Measurements from ENCODE around the gene COL1A1. TPM values are rescaled to one million over a fixed set of nuclear protein-coding genes. Genes with fewer than 3 reads are reported as not detected.
A peak's percentile ranks its signal among the peaks of the same experiment; 100 is the strongest.

Gene COL1A1
- total and polyA plus RNA-seq, 3 donors from 2014 or later = 32.5 to 557 (median 35.1) TPM

DNA sequence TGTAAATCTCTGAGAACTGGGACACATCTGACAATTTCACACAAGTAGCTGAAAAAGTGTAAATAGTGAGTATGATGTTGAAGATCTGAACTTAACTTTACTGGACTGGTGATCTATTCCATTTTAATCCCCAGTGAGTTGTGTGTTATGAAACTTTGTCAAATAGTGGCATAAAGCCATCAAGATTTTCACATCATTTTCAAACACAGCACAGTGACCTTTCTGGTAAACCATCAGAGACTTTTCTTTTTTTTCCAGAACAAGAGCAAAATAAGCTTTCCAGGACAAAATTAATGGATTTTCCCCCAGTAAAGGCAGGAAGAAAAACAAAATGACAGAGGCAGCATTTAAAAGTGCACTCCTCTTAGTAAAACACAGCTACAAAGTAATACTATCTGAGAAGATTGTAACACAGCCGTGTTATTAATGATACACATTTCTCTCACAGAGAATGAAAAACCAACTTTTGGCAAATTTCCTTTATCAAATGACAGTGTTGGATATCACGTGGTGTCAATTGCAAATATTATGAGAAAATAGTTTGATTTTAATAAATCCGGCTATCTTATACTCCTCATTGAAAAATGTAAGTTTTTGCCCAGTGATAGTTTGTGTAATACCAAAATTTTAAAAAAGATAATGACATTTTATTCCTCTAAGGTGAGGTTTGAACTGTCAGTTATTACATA is 16.8 kb upstream of the COL1A1 start:
- Histone ChIP-seq H3K27me3 (no peaks in the 10 kb centered on the region), H3K4me1 (peaks cover 24% of the 10 kb centered on the region), H3K9me3 (no peaks in the 10 kb centered on the region), H3K27ac (peak overlapping the region; percentile 15 to 57), H3K36me3 (ENCODE audit: low read depth, missing control alignments) (no peaks in the 10 kb centered on the region), H3K4me3 (no peak overlapping the region)
- TF ChIP-seq, protein P1, sequence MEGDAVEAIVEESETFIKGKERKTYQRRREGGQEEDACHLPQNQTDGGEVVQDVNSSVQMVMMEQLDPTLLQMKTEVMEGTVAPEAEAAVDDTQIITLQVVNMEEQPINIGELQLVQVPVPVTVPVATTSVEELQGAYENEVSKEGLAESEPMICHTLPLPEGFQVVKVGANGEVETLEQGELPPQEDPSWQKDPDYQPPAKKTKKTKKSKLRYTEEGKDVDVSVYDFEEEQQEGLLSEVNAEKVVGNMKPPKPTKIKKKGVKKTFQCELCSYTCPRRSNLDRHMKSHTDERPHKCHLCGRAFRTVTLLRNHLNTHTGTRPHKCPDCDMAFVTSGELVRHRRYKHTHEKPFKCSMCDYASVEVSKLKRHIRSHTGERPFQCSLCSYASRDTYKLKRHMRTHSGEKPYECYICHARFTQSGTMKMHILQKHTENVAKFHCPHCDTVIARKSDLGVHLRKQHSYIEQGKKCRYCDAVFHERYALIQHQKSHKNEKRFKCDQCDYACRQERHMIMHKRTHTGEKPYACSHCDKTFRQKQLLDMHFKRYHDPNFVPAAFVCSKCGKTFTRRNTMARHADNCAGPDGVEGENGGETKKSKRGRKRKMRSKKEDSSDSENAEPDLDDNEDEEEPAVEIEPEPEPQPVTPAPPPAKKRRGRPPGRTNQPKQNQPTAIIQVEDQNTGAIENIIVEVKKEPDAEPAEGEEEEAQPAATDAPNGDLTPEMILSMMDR (IDR thresholded peaks at IDR 0.05) = no peak
- TF ChIP-seq POLR2A (IDR thresholded peaks at IDR 0.05) = no peak
- WGBS, 2 donors = 35 to 46% methylated on average over 3 of the region's 3 CpGs
- no peak for DNase-seq
- intact Hi-C loops (cut with DNase I; ENCODE audit: low total_unique reads) = no loop called here

DNA sequence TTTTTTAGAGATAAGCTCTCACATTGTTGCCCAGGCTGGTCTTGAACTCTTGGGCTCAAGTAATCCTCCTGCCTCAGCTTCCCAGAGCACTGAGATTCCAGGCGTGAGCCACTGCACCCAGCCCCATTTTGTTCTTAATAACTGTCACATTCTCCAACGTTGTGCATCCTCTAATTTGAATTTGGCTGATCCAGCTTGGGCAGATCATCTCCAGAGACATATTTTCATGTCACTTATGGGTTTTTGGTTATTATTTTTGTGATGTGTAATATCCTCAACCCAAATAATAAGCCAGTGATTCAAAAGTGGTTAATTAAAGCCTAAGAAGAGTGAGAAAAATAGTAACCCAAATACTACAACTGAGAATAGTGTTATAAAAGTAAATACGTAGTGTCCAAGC is 16.2 kb upstream of the COL1A1 start:
- intact Hi-C loops (cut with DNase I; ENCODE audit: low total_unique reads) = no loop called here

GRCh38 chr17:50214976-50215760 is 13.7 kb upstream of the COL1A1 start:
- H3K27me3 ChIP-seq = no peaks in the 10 kb centered on the region
- peak overlapping the region in 1 of 2 donors; percentile 74 for H3K27ac ChIP-seq
- no peaks in the 10 kb centered on the region for H3K9me3 ChIP-seq
- no peak overlapping the region for H3K4me3 ChIP-seq
- 41 to 48% methylated on average over 8 of the region's 8 CpGs for WGBS, 2 donors
- TF ChIP-seq POLR2A (IDR thresholded peaks at IDR 0.05) = no peak
- TF ChIP-seq, protein P1 (IDR thresholded peaks at IDR 0.05) = no peak
- DNase-seq = no peak
- H3K36me3 ChIP-seq (ENCODE audit: low read depth, missing control alignments) = no peaks in the 10 kb centered on the region
- intact Hi-C loops (cut with DNase I; ENCODE audit: low total_unique reads) = no loop called here
- H3K4me1 ChIP-seq = peaks cover 40% of the 10 kb centered on the region

More for the DNA sequence above, 16.2 kb upstream of the COL1A1 start:
- H3K4me3 ChIP-seq = no peak overlapping the region
- peak overlapping the region; percentile 15 to 29 for H3K27ac ChIP-seq
- peaks cover 24% of the 10 kb centered on the region for H3K4me1 ChIP-seq
- 48 to 50% methylated on average over 3 of the region's 3 CpGs for WGBS, 2 donors
- no peaks in the 10 kb centered on the region for H3K36me3 ChIP-seq (ENCODE audit: low read depth, missing control alignments)
- DNase-seq = no peak
- TF ChIP-seq POLR2A (IDR thresholded peaks at IDR 0.05) = no peak
- TF ChIP-seq, protein P1 (IDR thresholded peaks at IDR 0.05) = no peak
- no peaks in the 10 kb centered on the region for H3K9me3 ChIP-seq
- no peaks in the 10 kb centered on the region for H3K27me3 ChIP-seq

DNA sequence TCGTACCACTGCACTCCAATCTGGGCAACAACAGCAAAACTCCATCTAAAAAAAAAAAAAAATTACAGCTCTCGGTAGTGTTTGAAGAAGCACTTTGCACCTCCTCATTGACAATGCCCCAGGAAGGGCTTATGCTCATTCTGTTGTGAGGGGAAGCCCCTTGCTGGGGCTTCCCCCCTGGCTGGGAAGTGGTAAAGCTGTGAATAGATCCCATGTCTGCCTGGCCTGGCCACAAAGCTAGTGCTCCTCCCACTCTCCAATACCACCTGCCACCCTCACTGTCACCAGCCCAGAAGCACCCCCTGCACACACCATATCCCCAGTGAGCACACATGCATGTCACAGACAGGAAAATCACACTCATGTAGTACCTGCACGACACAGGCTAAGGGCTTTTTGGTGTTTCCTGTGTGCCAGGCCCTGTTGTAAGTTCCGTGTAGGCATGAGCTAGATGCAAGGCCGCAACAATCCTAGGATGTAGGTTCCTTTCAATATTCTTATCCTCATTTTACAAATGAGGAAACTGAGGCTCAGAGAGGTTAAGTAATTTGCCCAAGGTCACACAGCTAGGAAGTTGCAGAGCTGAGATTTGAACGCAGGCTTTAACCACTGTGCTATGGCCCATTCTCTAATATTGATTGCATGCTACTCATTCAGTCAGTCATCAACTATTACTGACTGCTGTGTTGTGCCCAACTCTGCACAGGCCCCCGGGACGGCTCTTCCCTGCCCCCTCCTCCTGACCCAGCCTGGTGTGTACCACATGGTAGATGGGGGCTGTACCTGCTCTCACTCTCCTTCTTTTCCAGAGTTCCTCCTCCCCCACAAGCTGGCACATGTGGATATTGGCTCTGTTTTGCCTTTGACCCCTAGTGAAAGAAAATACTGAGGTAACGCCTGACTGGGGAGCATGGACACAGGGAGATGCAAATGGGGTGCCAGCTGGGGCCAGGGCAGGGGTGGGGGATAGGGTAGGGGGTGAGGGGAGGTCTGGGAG is 11.9 kb upstream of the COL1A1 start:
- Histone ChIP-seq H3K9me3 (no peaks in the 10 kb centered on the region), H3K4me3 (no peak overlapping the region), H3K27me3 (no peaks in the 10 kb centered on the region), H3K36me3 (ENCODE audit: low read depth, missing control alignments) (no peaks in the 10 kb centered on the region), H3K4me1 (peaks cover 31% of the 10 kb centered on the region), H3K27ac (peak overlapping the region in 1 of 2 donors; percentile 74)
- TF ChIP-seq, protein P1 (IDR thresholded peaks at IDR 0.05) = no peak
- TF ChIP-seq POLR2A (IDR thresholded peaks at IDR 0.05) = no peak
- WGBS, 2 donors = 70 to 73% methylated on average over 9 of the region's 9 CpGs
- DNase-seq = no peak
- intact Hi-C loops (cut with DNase I; ENCODE audit: low total_unique reads) = no loop called here

Data from testis (tissue), 3 donors.